HCT116 (cell line): ENCODE data around the gene CREBZF. TPM values are rescaled to one million over a fixed set of nuclear protein-coding genes. Genes with fewer than 3 reads are reported as not detected.
"Not testable (repeated sequence)": the region's sequence is repeated elsewhere in the genome, so short reads cannot be mapped to it uniquely, and the experiment has no call there.

Experiments
- ATAC-seq: fragments of 200-7000 bp; cut with Tn5 transposase; 2 replicates; pipeline ENCODE4 v1.9.1; 2020; ENCODE audit warnings: mild to moderate bottlenecking, moderate library complexity
- BruUV-seq: library from RNA; stranded (reverse); fragments of 400-500 nt; replicated peaks from 2 replicates; lab custom pipeline; 2021; lab: Mats Ljungman, UMichigan
- CTCF ChIA-PET: fragments of 300-600 bp; sonication (Branson Sonifier 250); formaldehyde crosslinking; loops from one replicate; lab custom pipeline; 2021; ENCODE audit warnings: antibody characterized with exemption; lab: Charles Lee
- POLR2A ChIA-PET: fragments of 300-600, 350-600 bp; sonication (Branson Sonifier 250); formaldehyde crosslinking; loops from one replicate; lab custom pipeline; 2021; ENCODE audit warnings: antibody characterized with exemption; lab: Charles Lee
- RAD21 ChIA-PET, 2 experiments: fragments of 300-600 bp; sonication (Branson Sonifier 250); formaldehyde crosslinking; loops; one replicate each; lab custom pipeline; 2023; ENCODE audit warnings: low total read pairs in 2 of 2; ENCODE audit not compliant: uncharacterized antibody in 2 of 2, unreplicated experiment in 2 of 2, low non-redundant PET in 1 of 2; lab: Charles Lee
- DNase-seq: peaks from one replicate; pipeline ENCODE4 v3.0.0-alpha.2; 2010; ENCODE audit warnings: low read depth, low spot score
- H2AFZ ChIP-seq: fragments of 200-600 bp; shearing (Covaris generic), sonication (generic); 2 replicates; pipeline ENCODE4 v1.6.1; 2017; ENCODE audit warnings: low read depth, mixed run types, mixed read lengths, antibody characterized with exemption, low read length; ENCODE audit not compliant: poor library complexity, severe bottlenecking
- H3K27ac ChIP-seq: 2 replicates; pipeline ENCODE4 v1.5.1; 2012; ENCODE audit warnings: low read depth, low read length
- H3K27me3 ChIP-seq: fragments of 200-600 bp; sonication (generic); 2 replicates; pipeline ENCODE4 v1.6.1; 2016; ENCODE audit warnings: mixed run types, low read length, mixed read lengths; ENCODE audit not compliant: insufficient read depth
- H3K36me3 ChIP-seq, 2 experiments: fragments of 200-500 bp in 1 of 2; fragments of 200-600 bp in 1 of 2; sonication (Bioruptor generic) in 1 of 2; sonication (generic) in 1 of 2; 2 replicates each; pipeline versions ENCODE4 v1.5.1 to v1.6.1; 2014 to 2016; ENCODE audit warnings: low read length in 2 of 2, inconsistent platforms in 1 of 2, mixed read lengths in 1 of 2, mixed run types in 1 of 2; ENCODE audit not compliant: insufficient read depth in 2 of 2, control insufficient read depth in 1 of 2
- H3K4me1 ChIP-seq, 2 experiments: fragments of 200-600 bp in 1 of 2; sonication (generic) in 1 of 2; 2 replicates each; pipeline versions ENCODE4 v1.5.1 to v1.6.1; 2012 to 2017; ENCODE audit warnings: low read length in 2 of 2, inconsistent platforms in 1 of 2, mild to moderate bottlenecking in 1 of 2, mixed read lengths in 1 of 2, mixed run types in 1 of 2, moderate library complexity in 1 of 2; ENCODE audit not compliant: insufficient read depth in 2 of 2, control insufficient read depth in 1 of 2
- H3K4me2 ChIP-seq: fragments of 200-600 bp; sonication (generic); 2 replicates; pipeline ENCODE4 v1.6.1; 2017; ENCODE audit warnings: mixed run types, low read length, mixed read lengths
- H3K4me3 ChIP-seq, 2 experiments: fragments of 200-600 bp in 1 of 2; sonication (generic) in 1 of 2; replicated peaks in 1 of 2; 2 replicates each; pipeline ENCODE4 v1.5.1; 2011 to 2016; ENCODE audit warnings: low read length in 2 of 2, control low read depth in 1 of 2, low read depth in 1 of 2, mild to moderate bottlenecking in 1 of 2, mixed read lengths in 1 of 2, mixed run types in 1 of 2
- H3K79me2 ChIP-seq: fragments of 200-600 bp; sonication (generic); 2 replicates; pipeline ENCODE4 v1.6.1; 2017; ENCODE audit warnings: mild to moderate bottlenecking, mixed run types, low read length, moderate library complexity, mixed read lengths; ENCODE audit not compliant: insufficient read depth
- H3K9ac ChIP-seq: fragments of 200-600 bp; sonication (generic); 2 replicates; pipeline ENCODE4 v1.6.1; 2016; ENCODE audit warnings: low read length, mixed read lengths
- H3K9me2 ChIP-seq: fragments of 200-600 bp; sonication (generic), shearing (Covaris generic); 2 replicates; pipeline ENCODE4 v1.6.1; 2017; ENCODE audit warnings: mixed run types, mild to moderate bottlenecking, moderate library complexity; ENCODE audit not compliant: insufficient read depth
- H3K9me3 ChIP-seq, 2 experiments: fragments of 200-500 bp in 1 of 2; fragments of 200-600 bp in 1 of 2; sonication (Bioruptor generic) in 1 of 2; sonication (generic) in 1 of 2; 2 replicates each; pipeline ENCODE4 v1.6.1; 2014 to 2017; ENCODE audit warnings: low read length in 2 of 2, mixed read lengths in 2 of 2, inconsistent platforms in 1 of 2, low read depth in 1 of 2, mild to moderate bottlenecking in 1 of 2, mixed run types in 1 of 2, moderate library complexity in 1 of 2; ENCODE audit not compliant: control insufficient read depth in 1 of 2, insufficient read depth in 1 of 2
- H4K20me1 ChIP-seq: fragments of 200-600 bp; sonication (generic), shearing (Covaris generic); 2 replicates; pipeline ENCODE4 v1.6.1; 2017; ENCODE audit warnings: mixed run types, mild to moderate bottlenecking, moderate library complexity; ENCODE audit not compliant: insufficient read depth
- CEBPB ChIP-seq: IDR thresholded peaks from 2 replicates; pipeline ENCODE4 v1.6.1; 2012; ENCODE audit warnings: low read depth
- ELF1 ChIP-seq: IDR thresholded peaks from 2 replicates; pipeline ENCODE4 v1.6.1; 2012; ENCODE audit warnings: low read depth, borderline replicate concordance
- EZH2phosphoT487 ChIP-seq: fragments of 200-600 bp; IDR thresholded peaks from 2 replicates; pipeline ENCODE4 v1.6.1; 2018; ENCODE audit warnings: antibody characterized with exemption, borderline replicate concordance
- RAD21 ChIP-seq: IDR thresholded peaks from 2 replicates; pipeline ENCODE4 v1.6.1; 2012; ENCODE audit warnings: low read depth, mild to moderate bottlenecking
- SRF ChIP-seq: IDR thresholded peaks from 2 replicates; pipeline ENCODE4 v1.6.1; 2012; ENCODE audit warnings: low read depth
- TCF7L2 ChIP-seq: IDR thresholded peaks from 2 replicates; pipeline ENCODE4 v1.7.0; 2011; ENCODE audit warnings: borderline replicate concordance, inconsistent platforms; ENCODE audit not compliant: insufficient read depth, insufficient read length; ENCODE audit errors: extremely low read depth
- ZFX ChIP-seq: fragments of 450-650 bp; IDR thresholded peaks from 2 replicates; pipeline ENCODE4 v1.6.1; 2017
- ZNF274 ChIP-seq: fragments of 200-500 bp; sonication (Bioruptor generic); IDR thresholded peaks from 2 replicates; pipeline ENCODE4 v1.6.1; 2014; ENCODE audit warnings: mild to moderate bottlenecking, low read depth, low read length, inconsistent platforms
- intact Hi-C: fragments of 100-400 bp; cut with micrococcal nuclease; formaldehyde crosslinking; loops from 2 replicates; pipeline ENCODE4 v1.10.0; 2022
- total RNA-seq: library from RNA; stranded (reverse); gene quantifications from one replicate; pipeline ENCODE4 v1.2.1, GENCODE V29; 2021; ENCODE audit not compliant: unreplicated experiment
- TF ChIP-seq, protein P1 (sequence below): IDR thresholded peaks from 2 replicates; pipeline ENCODE4 v1.6.1; 2012; ENCODE audit warnings: low read depth

The CREBZF gene
- total RNA-seq, 1 experiment from 2014 or later, result 40.2 TPM

DNA sequence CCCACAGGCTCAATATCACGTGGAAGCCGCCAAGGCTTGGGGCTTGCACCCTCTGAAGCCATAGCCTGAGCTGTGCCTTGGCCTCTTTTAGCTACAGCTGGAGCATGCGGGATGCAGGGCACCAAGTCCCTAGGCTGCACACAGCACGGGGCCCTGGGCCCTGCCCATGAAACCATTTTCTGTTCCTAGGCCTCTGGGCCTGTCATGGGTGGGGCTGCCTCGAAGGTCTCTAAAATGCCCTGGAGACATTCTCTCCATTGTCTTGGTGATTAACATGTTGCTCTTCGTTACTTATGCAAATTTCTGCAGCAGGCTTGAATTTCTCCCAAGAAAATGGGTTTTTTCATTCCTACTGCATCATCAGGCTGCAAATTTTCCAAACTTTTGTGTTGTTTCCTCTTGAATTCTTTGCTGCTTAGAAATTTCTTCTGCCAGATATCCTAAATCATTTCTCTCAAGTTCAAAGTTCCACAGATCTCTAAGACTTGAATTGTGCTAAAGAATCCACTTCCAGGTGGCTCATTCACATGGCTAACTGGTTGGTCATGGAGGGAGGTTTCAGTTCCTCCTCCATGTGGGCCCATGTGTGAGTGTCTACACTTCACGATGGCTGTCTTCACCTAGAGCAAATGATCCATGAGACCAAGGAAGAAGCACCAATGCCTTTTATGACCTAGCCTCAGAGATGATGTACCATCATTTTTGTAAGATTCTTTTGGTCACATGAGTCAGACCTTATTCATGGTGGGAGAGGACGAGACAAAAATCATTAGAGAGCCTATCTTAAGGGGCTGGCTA lies 7.4 kb upstream of the CREBZF start:
- Histone ChIP-seq H3K9me2 (no peaks in the 10 kb centered on the region), H3K4me1 (no peaks in the 10 kb centered on the region), H4K20me1 (no peaks in the 10 kb centered on the region), H3K9ac (no peak overlapping the region), H3K4me3 (no peak overlapping the region), H3K79me2 (no peaks in the 10 kb centered on the region), H3K27ac (no peak overlapping the region), H2AFZ (no peak overlapping the region), H3K4me2 (no peak overlapping the region), H3K27me3 (no peaks in the 10 kb centered on the region), H3K9me3 (no peaks in the 10 kb centered on the region), H3K36me3 (no peaks in the 10 kb centered on the region)
- intact Hi-C loops, result no loop called here
- ChIA-PET RAD21 (no interaction called here), CTCF (no interaction called here), POLR2A (no interaction called here)
- no peak for ATAC-seq
- no TSS peak for BruUV-seq
- no peak for TF ChIP-seq CEBPB
- TF ChIP-seq ZFX, result no peak
- no peak for TF ChIP-seq ZNF274
- TF ChIP-seq, protein P1, sequence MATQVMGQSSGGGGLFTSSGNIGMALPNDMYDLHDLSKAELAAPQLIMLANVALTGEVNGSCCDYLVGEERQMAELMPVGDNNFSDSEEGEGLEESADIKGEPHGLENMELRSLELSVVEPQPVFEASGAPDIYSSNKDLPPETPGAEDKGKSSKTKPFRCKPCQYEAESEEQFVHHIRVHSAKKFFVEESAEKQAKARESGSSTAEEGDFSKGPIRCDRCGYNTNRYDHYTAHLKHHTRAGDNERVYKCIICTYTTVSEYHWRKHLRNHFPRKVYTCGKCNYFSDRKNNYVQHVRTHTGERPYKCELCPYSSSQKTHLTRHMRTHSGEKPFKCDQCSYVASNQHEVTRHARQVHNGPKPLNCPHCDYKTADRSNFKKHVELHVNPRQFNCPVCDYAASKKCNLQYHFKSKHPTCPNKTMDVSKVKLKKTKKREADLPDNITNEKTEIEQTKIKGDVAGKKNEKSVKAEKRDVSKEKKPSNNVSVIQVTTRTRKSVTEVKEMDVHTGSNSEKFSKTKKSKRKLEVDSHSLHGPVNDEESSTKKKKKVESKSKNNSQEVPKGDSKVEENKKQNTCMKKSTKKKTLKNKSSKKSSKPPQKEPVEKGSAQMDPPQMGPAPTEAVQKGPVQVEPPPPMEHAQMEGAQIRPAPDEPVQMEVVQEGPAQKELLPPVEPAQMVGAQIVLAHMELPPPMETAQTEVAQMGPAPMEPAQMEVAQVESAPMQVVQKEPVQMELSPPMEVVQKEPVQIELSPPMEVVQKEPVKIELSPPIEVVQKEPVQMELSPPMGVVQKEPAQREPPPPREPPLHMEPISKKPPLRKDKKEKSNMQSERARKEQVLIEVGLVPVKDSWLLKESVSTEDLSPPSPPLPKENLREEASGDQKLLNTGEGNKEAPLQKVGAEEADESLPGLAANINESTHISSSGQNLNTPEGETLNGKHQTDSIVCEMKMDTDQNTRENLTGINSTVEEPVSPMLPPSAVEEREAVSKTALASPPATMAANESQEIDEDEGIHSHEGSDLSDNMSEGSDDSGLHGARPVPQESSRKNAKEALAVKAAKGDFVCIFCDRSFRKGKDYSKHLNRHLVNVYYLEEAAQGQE, result no peak
- no peak for TF ChIP-seq ELF1
- TF ChIP-seq EZH2phosphoT487, result no peak
- no peak for TF ChIP-seq SRF
- no peak for TF ChIP-seq RAD21
- no peak for TF ChIP-seq TCF7L2
- no peak for DNase-seq

DNA sequence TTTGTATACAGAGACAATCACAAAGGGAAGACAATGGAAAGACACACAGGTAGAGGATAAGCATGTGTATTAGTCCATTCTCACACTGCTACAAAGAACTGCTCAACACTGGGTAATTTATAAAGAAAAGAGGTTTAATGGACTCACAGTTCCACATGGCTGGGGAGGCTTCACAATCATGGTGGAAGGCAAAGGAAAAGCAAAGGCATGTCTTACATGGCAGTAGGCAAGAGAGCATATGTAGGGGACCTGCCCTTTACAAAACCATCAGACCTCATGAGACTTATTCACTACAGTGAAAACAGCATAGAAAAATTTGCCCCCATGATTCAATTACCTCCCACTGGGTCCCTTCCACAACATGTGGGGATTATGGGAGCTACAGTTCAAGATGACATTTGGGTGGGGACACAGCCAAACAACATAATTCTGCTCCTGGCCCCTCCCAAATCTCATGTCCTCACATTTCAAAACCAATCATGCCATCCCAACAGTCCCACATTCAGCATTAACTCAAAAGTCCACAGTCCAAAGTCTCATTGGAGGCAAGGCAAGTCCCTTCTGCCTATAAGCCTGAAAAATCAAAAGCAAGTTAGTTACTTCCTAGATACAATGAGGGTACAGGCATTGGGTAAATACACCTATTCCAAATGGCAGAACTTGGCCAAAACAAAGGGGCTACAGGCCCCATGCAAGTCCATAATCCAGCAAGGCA lies 6.2 kb upstream of the CREBZF start:
- BruUV-seq, result not testable (repeated sequence)

More for the DNA sequence above, 6.2 kb upstream of the CREBZF start:
- H3K36me3 ChIP-seq, H3K27ac ChIP-seq, POLR2A ChIA-PET, H4K20me1 ChIP-seq, ATAC-seq, H3K9ac ChIP-seq, DNase-seq, H3K79me2 ChIP-seq, H3K9me2 ChIP-seq, RAD21 ChIA-PET, H2AFZ ChIP-seq, intact Hi-C loops, H3K4me2 ChIP-seq, H3K4me3 ChIP-seq, H3K4me1 ChIP-seq, CTCF ChIA-PET, H3K27me3 ChIP-seq, H3K9me3 ChIP-seq: not testable (repeated sequence)
